ENCODE measurements around the gene NT5DC1.

Gene NT5DC1

DNA sequence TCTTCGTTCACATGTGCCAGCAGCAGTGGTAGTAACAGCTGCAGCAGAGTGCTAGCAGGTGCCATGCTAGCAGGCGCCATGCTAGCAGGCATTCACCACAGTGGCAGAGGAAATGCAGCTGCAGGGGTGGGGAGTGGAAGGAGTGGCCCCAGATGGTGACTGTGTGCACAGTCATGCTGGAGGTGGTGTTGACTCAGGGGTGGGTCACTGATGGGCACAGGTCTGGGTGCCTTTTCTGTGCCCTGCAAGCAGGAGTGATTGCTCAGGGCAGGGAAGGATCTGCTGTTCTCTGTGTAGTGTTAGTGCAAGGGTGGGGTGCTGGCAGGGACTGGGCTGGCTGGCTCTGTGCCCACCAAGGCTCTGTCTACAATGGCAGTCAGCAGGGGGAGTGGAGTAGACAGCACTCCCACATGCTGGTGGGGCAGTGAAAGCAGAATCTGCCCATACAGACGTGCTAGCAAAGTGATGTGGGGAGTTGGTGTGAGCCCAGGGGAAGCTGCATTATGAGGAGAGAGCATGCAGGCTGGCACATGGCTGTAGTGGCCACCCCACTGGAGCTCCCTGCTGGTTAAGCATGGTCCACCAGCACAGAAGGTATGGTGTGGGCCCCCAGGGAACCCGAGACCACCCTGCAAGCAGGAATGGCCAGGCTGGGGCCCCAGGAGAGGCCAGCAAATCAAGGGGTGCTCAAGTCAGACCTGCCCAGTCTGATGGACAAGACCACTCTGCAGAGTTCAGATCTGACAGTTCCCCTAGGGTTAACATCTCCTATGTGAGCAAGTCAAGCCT lies 164.6 kb downstream of the NT5DC1 start:
- TF ChIP-seq, protein P1, sequence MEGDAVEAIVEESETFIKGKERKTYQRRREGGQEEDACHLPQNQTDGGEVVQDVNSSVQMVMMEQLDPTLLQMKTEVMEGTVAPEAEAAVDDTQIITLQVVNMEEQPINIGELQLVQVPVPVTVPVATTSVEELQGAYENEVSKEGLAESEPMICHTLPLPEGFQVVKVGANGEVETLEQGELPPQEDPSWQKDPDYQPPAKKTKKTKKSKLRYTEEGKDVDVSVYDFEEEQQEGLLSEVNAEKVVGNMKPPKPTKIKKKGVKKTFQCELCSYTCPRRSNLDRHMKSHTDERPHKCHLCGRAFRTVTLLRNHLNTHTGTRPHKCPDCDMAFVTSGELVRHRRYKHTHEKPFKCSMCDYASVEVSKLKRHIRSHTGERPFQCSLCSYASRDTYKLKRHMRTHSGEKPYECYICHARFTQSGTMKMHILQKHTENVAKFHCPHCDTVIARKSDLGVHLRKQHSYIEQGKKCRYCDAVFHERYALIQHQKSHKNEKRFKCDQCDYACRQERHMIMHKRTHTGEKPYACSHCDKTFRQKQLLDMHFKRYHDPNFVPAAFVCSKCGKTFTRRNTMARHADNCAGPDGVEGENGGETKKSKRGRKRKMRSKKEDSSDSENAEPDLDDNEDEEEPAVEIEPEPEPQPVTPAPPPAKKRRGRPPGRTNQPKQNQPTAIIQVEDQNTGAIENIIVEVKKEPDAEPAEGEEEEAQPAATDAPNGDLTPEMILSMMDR (IDR thresholded peaks at IDR 0.05; ENCODE audit: low read depth, low read length): no peak
- DNase-seq (ENCODE audit: extremely low read depth, low read depth): no peak

DNA sequence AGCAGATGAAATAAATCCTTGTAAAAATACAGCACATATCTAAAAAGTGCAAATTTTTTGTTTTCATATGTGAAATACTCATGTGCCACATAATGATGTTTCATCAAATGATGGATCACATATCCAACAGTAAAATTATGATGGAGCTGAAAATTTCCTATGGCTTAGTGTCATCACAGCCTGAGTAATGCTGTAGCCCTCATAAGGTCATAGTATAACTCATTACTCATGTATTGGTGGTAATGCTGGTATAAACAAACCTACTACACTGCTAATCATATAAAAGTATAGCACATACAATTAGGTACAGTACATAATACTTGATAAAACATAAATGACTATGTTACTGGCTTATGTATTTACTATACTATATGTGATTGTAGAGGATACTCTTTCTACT lies 166.2 kb downstream of the NT5DC1 start:
- DNase-seq (ENCODE audit: extremely low read depth, low read depth): no peak
- TF ChIP-seq, protein P1 (IDR thresholded peaks at IDR 0.05; ENCODE audit: low read depth, low read length): no peak

DNA sequence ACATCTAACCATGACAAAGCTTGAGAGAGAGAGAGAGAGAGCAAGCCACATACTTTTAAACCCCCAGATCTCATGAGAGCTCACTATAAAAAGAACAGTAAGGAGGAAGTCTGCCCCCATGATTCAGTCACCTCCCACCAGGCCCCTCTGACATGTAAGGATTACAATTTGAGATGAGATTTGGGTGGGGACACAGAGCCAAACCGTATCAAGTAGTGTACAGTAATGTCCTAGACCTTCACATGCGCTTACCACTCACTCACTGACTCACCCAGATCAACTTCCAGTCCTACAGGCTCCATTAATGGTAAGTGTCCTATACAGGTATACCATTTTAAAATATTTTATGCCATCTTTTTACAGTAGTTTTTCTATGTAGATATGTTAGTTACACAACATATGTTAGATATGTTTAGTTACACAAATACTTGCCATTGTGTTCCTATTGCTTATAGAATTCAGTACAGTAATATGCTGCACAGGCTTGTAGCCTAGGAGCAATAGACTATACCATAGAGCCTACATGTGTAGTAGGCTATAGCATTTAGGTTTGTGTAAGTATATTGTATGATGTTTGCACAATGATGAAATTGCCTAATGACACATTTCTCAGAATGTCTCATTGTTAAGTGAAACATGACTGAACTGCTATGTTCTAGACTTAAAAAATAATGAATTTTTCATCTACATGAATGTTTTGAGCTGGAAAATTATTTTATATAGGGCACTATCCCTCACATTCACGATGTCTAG lies 167.4 kb downstream of the NT5DC1 start:
- DNase-seq (ENCODE audit: extremely low read depth, low read depth): no peak
- TF ChIP-seq, protein P1 (IDR thresholded peaks at IDR 0.05; ENCODE audit: low read depth, low read length): no peak

DNA sequence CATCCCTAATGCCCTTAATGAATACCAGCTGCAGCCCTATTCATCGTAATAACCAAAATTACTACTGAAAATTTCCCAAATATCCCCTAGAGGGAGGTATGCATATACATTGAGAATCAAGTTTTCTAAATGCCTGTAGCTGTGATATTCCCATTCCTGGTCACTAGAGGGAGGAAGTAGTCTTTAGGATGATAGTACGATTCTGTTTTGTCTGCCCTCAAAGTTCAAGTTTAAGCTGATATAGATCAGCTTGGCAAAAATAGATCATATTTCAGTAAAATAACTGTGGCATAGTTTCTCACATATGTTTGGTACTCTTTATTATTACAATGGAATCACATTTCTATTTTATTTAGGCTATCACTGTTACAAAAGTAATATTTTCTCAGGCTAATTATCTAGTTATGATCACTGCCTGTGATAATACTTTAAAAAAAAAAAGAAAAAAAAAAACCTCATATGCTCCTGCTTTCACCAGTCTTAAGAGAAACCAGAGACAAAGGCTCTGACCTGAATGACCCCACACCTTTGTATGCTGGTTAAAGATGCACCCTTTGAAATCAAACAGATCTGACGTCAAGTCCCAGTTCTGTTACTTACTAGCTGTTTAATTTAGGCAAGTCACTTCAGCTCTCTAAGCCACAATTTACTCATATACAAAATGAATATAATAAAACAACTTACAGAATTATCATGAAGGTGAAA lies 168.1 kb downstream of the NT5DC1 start:
- peak; percentile 60 for DNase-seq (ENCODE audit: extremely low read depth, low read depth)
- TF ChIP-seq, protein P1 (IDR thresholded peaks at IDR 0.05; ENCODE audit: low read depth, low read length): peak; percentile 85

DNA sequence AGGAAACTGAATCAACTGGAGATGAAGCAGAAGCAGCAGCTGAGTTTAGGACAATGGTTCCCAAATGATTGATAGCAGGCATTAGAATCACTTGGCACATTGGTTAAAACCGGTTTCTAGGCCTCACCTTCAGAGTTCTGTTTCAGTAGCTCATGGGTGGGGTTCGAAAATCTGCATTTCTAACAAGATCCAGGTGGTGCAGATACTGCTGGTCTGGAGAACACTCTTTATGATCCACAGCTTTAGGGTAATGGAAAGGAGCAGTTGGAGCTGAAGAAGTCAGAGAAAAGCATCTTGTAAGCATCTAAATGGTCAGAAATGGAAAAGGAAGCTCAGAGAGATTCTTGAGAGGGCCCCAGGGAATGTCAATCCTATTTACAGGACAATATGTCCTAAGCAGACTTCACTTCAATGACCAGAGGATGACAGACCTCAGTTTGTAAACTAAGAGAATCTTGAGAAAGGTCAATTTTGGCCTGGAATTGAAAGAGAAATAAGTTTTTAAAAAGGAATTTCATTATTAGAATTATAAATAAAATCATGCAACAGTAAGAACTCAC lies 170.6 kb downstream of the NT5DC1 start:
- no peak for DNase-seq (ENCODE audit: extremely low read depth, low read depth)
- TF ChIP-seq, protein P1 (IDR thresholded peaks at IDR 0.05; ENCODE audit: low read depth, low read length): no peak

DNA sequence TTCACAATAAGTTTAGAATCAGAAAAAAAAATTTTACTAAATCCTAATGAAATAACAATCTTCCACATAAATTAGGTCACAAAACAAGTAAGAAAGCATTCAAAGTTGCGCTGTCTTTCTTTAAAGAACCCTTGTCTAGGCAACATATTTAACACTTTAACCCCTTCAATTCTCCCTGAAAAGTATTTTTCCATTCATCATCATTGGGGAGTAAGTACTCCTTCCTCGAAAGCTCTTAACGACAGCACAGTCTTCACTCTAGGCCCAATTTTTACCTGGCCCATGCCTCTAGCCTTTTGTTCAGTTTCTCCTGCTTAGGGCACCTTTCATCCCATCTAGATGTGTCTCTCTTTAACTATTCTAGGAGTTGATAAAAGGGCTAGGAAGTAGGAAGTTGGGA lies 176.5 kb downstream of the NT5DC1 start:
- TF ChIP-seq, protein P1 (IDR thresholded peaks at IDR 0.05; ENCODE audit: low read depth, low read length): no peak

More for the DNA sequence above, 176.5 kb downstream of the NT5DC1 start:
- DNase-seq (ENCODE audit: extremely low read depth, low read depth): no peak

Data from AG09319 (cell line).